C4-2B (cell line): ENCODE results near the gene METTL14.

Experiments used
- H3K27ac ChIP-seq: fragments of 450-650 bp; 2 replicates; pipeline ENCODE4 v1.5.1; 2017
- CTCF ChIP-seq: fragments of 450-650 bp; conservative IDR thresholded peaks from 2 replicates; pipeline ENCODE4 v1.5.1; 2017; ENCODE audit warnings: mild to moderate bottlenecking
- ZFX ChIP-seq: fragments of 450-650 bp; IDR thresholded peaks from 2 replicates; pipeline ENCODE4 v1.6.1; 2017

Gene METTL14

GRCh38 chr4:118723369-118723768, 38.2 kb downstream of the METTL14 start:
- TF ChIP-seq CTCF: no peak
- no peak for TF ChIP-seq ZFX
- no peak overlapping the region for H3K27ac ChIP-seq

- no peak overlapping the region for H3K27ac ChIP-seq
- TF ChIP-seq CTCF (no peak), ZFX (no peak)
Measured at GRCh38 chr4:118727360-118727759, 42.2 kb downstream of the METTL14 start.

- H3K27ac ChIP-seq: no peak overlapping the region
- no peak for TF ChIP-seq CTCF
- TF ChIP-seq ZFX: no peak
Measured at GRCh38 chr4:118729287-118730286, 44.4 kb downstream of the METTL14 start.

- TF ChIP-seq ZFX (no peak), CTCF (no peak)
Measured at GRCh38 chr4:118730683-118731082, 45.5 kb downstream of the METTL14 start.

GRCh38 chr4:118732591-118733330, 47.6 kb downstream of the METTL14 start:
- TF ChIP-seq CTCF: no peak
- no peak for TF ChIP-seq ZFX
- H3K27ac ChIP-seq: no peak overlapping the region

More at GRCh38 chr4:118730683-118731082, 45.5 kb downstream of the METTL14 start:
- no peak overlapping the region for H3K27ac ChIP-seq

- H3K27ac ChIP-seq: peak overlapping the region; percentile 45
- TF ChIP-seq ZFX: no peak
- TF ChIP-seq CTCF: no peak
Measured at GRCh38 chr4:118734491-118735205, 49.5 kb downstream of the METTL14 start.
